ENCODE measurements around the gene MACROD1. TPM values are rescaled to one million over a fixed set of nuclear protein-coding genes. Genes with fewer than 3 reads are reported as not detected.
A peak's percentile ranks its signal among the peaks of the same experiment; 100 is the strongest.

Gene MACROD1
- total and polyA plus RNA-seq, 9 of the 15 experiments (the other 6 are each of a cell fraction or from before 2014, with no cell fraction given): 1.1 to 60.0 (median 26.4) TPM

DNA sequence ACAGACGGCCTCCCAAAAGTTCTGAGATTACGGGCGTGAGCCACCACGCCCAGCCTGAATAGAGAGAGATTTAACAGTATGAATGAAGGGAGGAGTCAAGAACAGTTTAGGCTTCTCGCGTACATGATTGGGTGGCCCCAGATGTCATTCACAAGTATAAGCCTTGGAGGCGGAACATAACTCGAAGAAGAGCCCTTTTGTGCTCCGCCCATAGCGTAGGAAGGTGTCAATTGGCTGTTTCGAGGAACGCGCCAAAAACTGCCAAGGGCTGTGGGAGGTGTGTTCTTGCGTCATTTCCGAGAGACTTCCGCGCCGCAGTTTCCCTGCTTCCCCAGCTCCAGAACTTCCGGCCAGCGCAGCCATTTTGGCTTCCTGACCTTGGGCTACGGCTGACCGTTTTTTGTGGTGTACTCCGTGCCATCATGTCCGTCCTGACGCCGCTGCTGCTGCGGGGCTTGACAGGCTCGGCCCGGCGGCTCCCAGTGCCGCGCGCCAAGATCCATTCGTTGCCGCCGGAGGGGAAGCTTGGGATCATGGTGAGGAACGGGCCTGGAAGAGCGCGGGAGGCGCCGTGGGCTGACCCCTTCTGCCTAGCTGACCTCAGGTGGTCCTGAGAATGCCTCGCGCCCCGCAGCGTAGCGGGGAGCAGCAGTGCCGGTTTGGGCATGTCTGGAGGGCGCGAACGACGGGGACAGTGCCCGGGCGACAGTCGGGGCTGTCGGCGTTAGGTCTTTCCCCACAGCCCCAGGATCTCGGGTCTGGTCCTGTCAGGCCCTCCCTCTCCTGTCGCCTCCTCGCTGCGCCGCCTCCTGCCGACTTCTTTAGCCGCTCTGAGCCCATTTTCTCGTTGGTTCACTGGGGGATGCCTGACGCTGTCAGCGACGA is 191.4 kb downstream of the MACROD1 start, which contains the start of gene COX8A (continued):
- no peak for TF ChIP-seq ZNF507 (tag; conservative IDR thresholded peaks at IDR 0.05)
- 0 out of 2 replicates have a peak, but pooled peaks have one; percentile 79 for TF ChIP-seq RBM14 (IDR thresholded peaks at IDR 0.05; ENCODE audit: borderline replicate concordance, insufficient read depth, low read depth, low read length)
- no peak for TF ChIP-seq ZNF280A (IDR thresholded peaks at IDR 0.05; ENCODE audit: low read depth, partially characterized antibody)
- TF ChIP-seq CCAR2 (IDR thresholded peaks at IDR 0.05; ENCODE audit: low read depth, low read length): no peak
- TF ChIP-seq RREB1 (CRISPR knock-in tag; IDR thresholded peaks at IDR 0.05): 0 out of 2 replicates have a peak, but pooled peaks have one; percentile 37
- TF ChIP-seq EWSR1 (IDR thresholded peaks at IDR 0.05; ENCODE audit: borderline replicate concordance, low read depth, partially characterized antibody): no peak
- TF ChIP-seq POU5F1 (IDR thresholded peaks at IDR 0.05; ENCODE audit: borderline replicate concordance, low read depth, low read length, partially characterized antibody): no peak
- TF ChIP-seq ETV1 (tag; conservative IDR thresholded peaks at IDR 0.05; ENCODE audit: low read depth): peak; percentile 91
- TF ChIP-seq LARP7 (IDR thresholded peaks at IDR 0.05): no peak
- peak; percentile 90 for TF ChIP-seq NFYB (IDR thresholded peaks at IDR 0.05; ENCODE audit: extremely low read depth, insufficient read length)
- no peak for TF ChIP-seq U2AF2 (optimal IDR thresholded peaks at IDR 0.05; ENCODE audit: low read depth, low read length)
- TF ChIP-seq PURB (CRISPR knock-in tag; IDR thresholded peaks at IDR 0.05; ENCODE audit: low read depth): no peak
- TF ChIP-seq ZNF24 (IDR thresholded peaks at IDR 0.05): no peak
- TF ChIP-seq U2AF1 (optimal IDR thresholded peaks at IDR 0.05; ENCODE audit: low read depth, low read length): no peak
- TF ChIP-seq NRF1 (conservative IDR thresholded peaks at IDR 0.05 in 1 of 2, IDR thresholded peaks at IDR 0.05 in 1 of 2): peak; percentile 78 to 81
- TF ChIP-seq NFXL1 (CRISPR knock-in tag; IDR thresholded peaks at IDR 0.05): no peak
- peak; percentile 87 for TF ChIP-seq JUND (IDR thresholded peaks at IDR 0.05; ENCODE audit: borderline replicate concordance, low read depth, low read length)
- peak; percentile 76; the same call in 2 of the 3 replicates for TF ChIP-seq JUND (tag; IDR thresholded peaks at IDR 0.05; ENCODE audit: borderline replicate concordance, low read depth, low read length)
- TF ChIP-seq HIVEP1 (CRISPR knock-in tag; IDR thresholded peaks at IDR 0.05): 0 out of 2 replicates have a peak, but pooled peaks have one; percentile 17
- TF ChIP-seq STAT5B (CRISPR knock-in tag; IDR thresholded peaks at IDR 0.05): no peak
- TF ChIP-seq, protein P1, sequence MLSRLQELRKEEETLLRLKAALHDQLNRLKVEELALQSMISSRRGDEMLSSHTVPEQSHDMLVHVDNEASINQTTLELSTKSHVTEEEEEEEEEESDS (CRISPR knock-in tag; IDR thresholded peaks at IDR 0.05): no peak
